HG02623 (cell line): ENCODE results near the gene PPP2R5D.

ENCODE experiments used
- ATAC-seq: cut with Tn5 transposase; IDR thresholded peaks from one replicate; pipeline ENCODE4 v1.9.1; 2021; ENCODE audit warnings: moderate library complexity; ENCODE audit not compliant: unreplicated experiment

Gene PPP2R5D

GRCh38 chr6:42963179-42963854 lies 21.1 kb upstream of the PPP2R5D start:
- ATAC-seq, result no peak

- ATAC-seq, result no peak
Measured at GRCh38 chr6:42963855-42964605, 20.3 kb upstream of the PPP2R5D start.

GRCh38 chr6:42966571-42966970 lies 17.8 kb upstream of the PPP2R5D start:
- ATAC-seq, result no peak

- ATAC-seq, result no peak
Measured at GRCh38 chr6:42967228-42967627, 17.1 kb upstream of the PPP2R5D start.

GRCh38 chr6:42968126-42968701 lies 16.2 kb upstream of the PPP2R5D start:
- no peak for ATAC-seq

GRCh38 chr6:42968783-42969182 lies 15.6 kb upstream of the PPP2R5D start:
- ATAC-seq, result no peak

- ATAC-seq, result no peak
Measured at GRCh38 chr6:42969431-42969830, 14.9 kb upstream of the PPP2R5D start.

GRCh38 chr6:42969934-42970333 lies 14.4 kb upstream of the PPP2R5D start:
- no peak for ATAC-seq

- ATAC-seq, result no peak
Measured at GRCh38 chr6:42970871-42971612, 13.3 kb upstream of the PPP2R5D start.

GRCh38 chr6:42971746-42972327 lies 12.5 kb upstream of the PPP2R5D start:
- ATAC-seq, result no peak

- no peak for ATAC-seq
Measured at GRCh38 chr6:42973926-42974325, 10.4 kb upstream of the PPP2R5D start.

GRCh38 chr6:42974919-42975505 lies 9.4 kb upstream of the PPP2R5D start:
- ATAC-seq, result no peak

- ATAC-seq, result no peak
Measured at GRCh38 chr6:42978487-42978838, 5.9 kb upstream of the PPP2R5D start.

GRCh38 chr6:42978839-42979522 lies 5.4 kb upstream of the PPP2R5D start, which contains the start of gene PEX6:
Gene PEX6, minus strand, starts transcription at chr6:42979181. Its CDS starts 31 bp downstream, at chr6:42979150.
- peak; percentile 85 for ATAC-seq

GRCh38 chr6:42979523-42980177 lies 4.7 kb upstream of the PPP2R5D start:
- no peak for ATAC-seq

- no peak for ATAC-seq
Measured at GRCh38 chr6:42981836-42982235, 2.5 kb upstream of the PPP2R5D start.

- ATAC-seq, result no peak
Measured at GRCh38 chr6:42984924-42985475, 630 bp downstream of the PPP2R5D start.

GRCh38 chr6:42987533-42988451 lies 3.4 kb downstream of the PPP2R5D start:
- ATAC-seq, result no peak
